ENCODE data around the gene STRA8. TPM values are rescaled to one million over a fixed set of nuclear protein-coding genes. Genes with fewer than 3 reads are reported as not detected.

STRA8 gene
- total RNA-seq = not detected

GRCh38 chr7:135233570-135233969 lies at the start of gene STRA8:
TSS of gene STRA8 (plus strand) at chr7:135233838. CDS start at chr7:135240525, 6,687 bp downstream.
- Mint-ChIP-seq H3K4me3 (no peak within 1 kb of the TSS), H3K4me1 (ENCODE audit: low read depth) (peaks cover 5% of the 10 kb centered on the region), H3K27ac (no peak within 1 kb of the TSS), H3K27me3 (no peaks in the 10 kb centered on the region), H3K36me3 (no peaks in the 10 kb centered on the region), H3K9me3 (no peaks in the 10 kb centered on the region)
- no peak for DNase-seq
- POLR2A ChIA-PET = no interaction called here
- CTCF ChIA-PET = no interaction called here
- intact Hi-C loops (cut with micrococcal nuclease) = no loop called here

GRCh38 chr7:135184254-135184841 lies 49.3 kb upstream of the STRA8 start:
- ChIA-PET CTCF (no interaction called here), POLR2A (no interaction called here)
- H3K27ac Mint-ChIP-seq = no peak overlapping the region
- no peaks in the 10 kb centered on the region for H3K27me3 Mint-ChIP-seq
- no peaks in the 10 kb centered on the region for H3K4me1 Mint-ChIP-seq (ENCODE audit: low read depth)
- DNase-seq = no peak
- H3K9me3 Mint-ChIP-seq = peaks cover 45% of the 10 kb centered on the region
- H3K36me3 Mint-ChIP-seq = peaks cover 82% of the 10 kb centered on the region
- intact Hi-C loops (cut with micrococcal nuclease) = no loop called here
- H3K4me3 Mint-ChIP-seq = no peak overlapping the region

DNA sequence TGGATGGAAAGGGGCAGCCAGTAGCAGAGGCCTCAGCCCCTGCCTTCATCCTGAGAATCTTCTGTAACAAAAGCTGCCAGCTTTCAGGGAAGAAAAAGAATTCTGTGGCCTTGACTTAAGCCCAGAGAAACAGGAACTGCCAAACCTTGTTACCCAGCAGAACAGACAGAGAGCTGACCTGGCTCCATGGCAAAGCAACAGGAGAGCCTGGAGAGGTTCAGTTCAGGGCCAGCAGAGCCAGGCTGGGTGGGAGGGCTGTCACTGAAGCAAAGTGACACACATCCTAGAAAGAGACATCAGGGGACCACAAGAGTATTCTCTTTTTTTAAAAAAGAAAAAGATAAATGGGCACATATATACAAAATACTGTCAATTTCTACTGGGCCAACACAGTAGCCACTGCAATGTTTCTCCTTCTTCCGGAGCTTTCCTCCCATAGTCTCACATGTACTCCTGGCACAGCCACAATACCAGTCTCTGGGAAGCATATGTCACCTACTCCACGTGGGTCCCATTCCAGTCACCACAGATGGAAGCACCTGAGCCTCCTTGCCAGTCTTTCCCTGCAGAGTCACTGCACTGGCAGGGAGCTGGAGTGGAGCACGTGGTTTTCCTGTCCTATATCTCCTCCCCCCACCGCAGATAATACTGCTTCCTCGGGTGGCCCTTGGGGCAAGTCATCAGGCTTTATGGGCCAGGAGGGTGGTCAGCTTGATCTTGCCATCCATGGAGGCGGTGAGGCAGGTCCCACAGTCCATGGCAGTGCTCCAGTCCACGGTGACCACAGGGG lies 48.0 kb upstream of the STRA8 start:
- Mint-ChIP-seq H3K27me3 (no peaks in the 10 kb centered on the region), H3K36me3 (peaks cover 83% of the 10 kb centered on the region), H3K4me3 (no peak overlapping the region), H3K27ac (no peak overlapping the region), H3K9me3 (peaks cover 35% of the 10 kb centered on the region), H3K4me1 (ENCODE audit: low read depth) (no peaks in the 10 kb centered on the region)
- intact Hi-C loops (cut with micrococcal nuclease) = no loop called here
- DNase-seq = no peak
- ChIA-PET CTCF (no interaction called here), POLR2A (no interaction called here)

- H3K36me3 Mint-ChIP-seq = peaks cover 82% of the 10 kb centered on the region
- H3K27ac Mint-ChIP-seq = no peak overlapping the region
- no peaks in the 10 kb centered on the region for H3K27me3 Mint-ChIP-seq
- ChIA-PET POLR2A (no interaction called here), CTCF (no interaction called here)
- intact Hi-C loops (cut with micrococcal nuclease) = no loop called here
- H3K4me1 Mint-ChIP-seq (ENCODE audit: low read depth) = no peaks in the 10 kb centered on the region
- DNase-seq = no peak
- H3K4me3 Mint-ChIP-seq = no peak overlapping the region
- peaks cover 30% of the 10 kb centered on the region for H3K9me3 Mint-ChIP-seq
Observed at GRCh38 chr7:135186261-135186540, 47.4 kb upstream of the STRA8 start.

- ChIA-PET POLR2A (no interaction called here), CTCF (no interaction called here)
- H3K27me3 Mint-ChIP-seq = no peaks in the 10 kb centered on the region
- peaks cover 80% of the 10 kb centered on the region for H3K36me3 Mint-ChIP-seq
- intact Hi-C loops (cut with micrococcal nuclease) = no loop called here
- no peak overlapping the region for H3K4me3 Mint-ChIP-seq
- no peak overlapping the region for H3K27ac Mint-ChIP-seq
- H3K9me3 Mint-ChIP-seq = peaks cover 23% of the 10 kb centered on the region
- peak; percentile 38 for DNase-seq
- H3K4me1 Mint-ChIP-seq (ENCODE audit: low read depth) = no peaks in the 10 kb centered on the region
Observed at GRCh38 chr7:135186841-135187253, 46.8 kb upstream of the STRA8 start.

- H3K4me1 Mint-ChIP-seq (ENCODE audit: low read depth) = no peaks in the 10 kb centered on the region
- H3K9me3 Mint-ChIP-seq = peaks cover 8% of the 10 kb centered on the region
- H3K27ac Mint-ChIP-seq = no peak overlapping the region
- intact Hi-C loops (cut with micrococcal nuclease) = no loop called here
- H3K27me3 Mint-ChIP-seq = no peaks in the 10 kb centered on the region
- H3K36me3 Mint-ChIP-seq = peaks cover 76% of the 10 kb centered on the region
- no peak overlapping the region for H3K4me3 Mint-ChIP-seq
- ChIA-PET POLR2A (no interaction called here), CTCF (interaction anchor here (0.7 kb wide), 1 partner anchor 789 kb away, joined by 3 read pairs; the partner anchor contains the start of gene MTPN)
- DNase-seq = no peak
Observed at GRCh38 chr7:135188298-135188984, 45.2 kb upstream of the STRA8 start.

DNA sequence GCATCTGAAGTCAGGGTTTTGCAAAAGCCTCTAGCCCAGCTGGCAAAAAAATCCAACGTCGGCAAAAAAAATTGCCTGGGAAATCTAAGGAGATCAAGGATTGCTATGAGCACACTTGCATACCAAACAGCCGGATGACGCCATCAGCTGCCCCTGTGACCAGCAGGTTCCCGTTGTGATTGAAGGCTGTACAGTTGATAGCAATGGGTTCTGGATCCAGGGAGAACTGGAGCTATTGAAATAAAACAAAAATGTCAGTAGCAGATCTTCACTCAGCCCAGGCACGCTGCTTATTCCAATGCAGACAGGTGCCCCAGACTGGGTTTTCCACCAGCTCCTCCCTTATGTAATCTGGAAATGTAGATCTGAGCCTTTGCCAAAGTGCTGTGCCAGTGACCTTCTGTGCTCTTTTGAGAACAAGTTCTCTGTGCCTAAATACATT lies 44.4 kb upstream of the STRA8 start:
- peaks cover 76% of the 10 kb centered on the region for H3K36me3 Mint-ChIP-seq
- DNase-seq = no peak
- peaks cover 1% of the 10 kb centered on the region for H3K9me3 Mint-ChIP-seq
- H3K27ac Mint-ChIP-seq = no peak overlapping the region
- no peaks in the 10 kb centered on the region for H3K27me3 Mint-ChIP-seq
- no peak overlapping the region for H3K4me3 Mint-ChIP-seq
- CTCF ChIA-PET = interaction anchor here (0.7 kb wide), 1 partner anchor 788 kb away, joined by 3 read pairs; the partner anchor contains the start of gene MTPN
- intact Hi-C loops (cut with micrococcal nuclease) = no loop called here
- POLR2A ChIA-PET = no interaction called here
- H3K4me1 Mint-ChIP-seq (ENCODE audit: low read depth) = no peaks in the 10 kb centered on the region

- no peak overlapping the region for H3K27ac Mint-ChIP-seq
- H3K9me3 Mint-ChIP-seq = no peaks in the 10 kb centered on the region
- H3K27me3 Mint-ChIP-seq = no peaks in the 10 kb centered on the region
- no peak for DNase-seq
- POLR2A ChIA-PET = no interaction called here
- peaks cover 72% of the 10 kb centered on the region for H3K36me3 Mint-ChIP-seq
- H3K4me3 Mint-ChIP-seq = no peak overlapping the region
- H3K4me1 Mint-ChIP-seq (ENCODE audit: low read depth) = no peaks in the 10 kb centered on the region
- CTCF ChIA-PET = interaction anchor here (0.6 kb wide), 1 partner anchor 27 kb away, joined by 4 read pairs; no protein-coding TSS in a partner anchor
- intact Hi-C loops (cut with micrococcal nuclease) = no loop called here
Observed at GRCh38 chr7:135189961-135190360, 43.7 kb upstream of the STRA8 start.

GRCh38 chr7:135190703-135191102 lies 42.9 kb upstream of the STRA8 start:
- DNase-seq = no peak
- Mint-ChIP-seq H3K4me3 (no peak overlapping the region), H3K27ac (no peak overlapping the region), H3K9me3 (no peaks in the 10 kb centered on the region), H3K27me3 (no peaks in the 10 kb centered on the region), H3K4me1 (ENCODE audit: low read depth) (no peaks in the 10 kb centered on the region), H3K36me3 (peaks cover 67% of the 10 kb centered on the region)
- POLR2A ChIA-PET = no interaction called here
- CTCF ChIA-PET = interaction anchor here (0.6 kb wide), 1 partner anchor 28 kb away, joined by 4 read pairs; no protein-coding TSS in a partner anchor
- intact Hi-C loops (cut with micrococcal nuclease) = no loop called here

DNA sequence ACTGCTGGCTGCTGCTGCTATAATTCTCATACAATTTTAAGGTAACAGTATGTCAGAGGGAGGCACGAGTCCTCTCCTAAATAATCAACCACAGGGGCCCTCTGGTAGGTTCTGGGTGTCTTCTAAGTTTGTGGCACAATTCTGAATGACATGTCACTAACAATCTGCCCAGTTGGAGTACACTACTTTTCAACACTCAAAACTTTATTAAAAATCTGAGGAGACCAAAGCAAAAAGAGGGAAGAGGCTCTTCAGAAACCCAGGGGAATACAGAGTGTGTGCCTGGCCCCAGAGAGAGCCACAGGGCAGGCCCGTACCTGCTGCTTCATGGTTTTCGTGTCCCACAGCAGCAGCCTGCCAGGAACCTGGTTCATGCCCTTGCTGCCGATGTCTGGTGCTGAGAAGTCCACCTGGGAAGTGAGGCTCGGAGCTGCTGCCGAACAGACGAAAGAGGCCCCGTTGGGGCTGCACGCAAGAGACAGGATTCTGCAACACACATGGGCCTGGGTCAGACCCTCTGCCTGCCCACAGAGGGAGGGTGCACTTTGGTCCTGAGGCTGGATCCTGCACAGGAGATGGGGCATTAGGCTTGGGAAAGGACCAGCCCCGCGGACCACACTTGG lies 40.6 kb upstream of the STRA8 start:
- no peak overlapping the region for H3K4me3 Mint-ChIP-seq
- POLR2A ChIA-PET = no interaction called here
- CTCF ChIA-PET = no interaction called here
- H3K27ac Mint-ChIP-seq = no peak overlapping the region
- no peak for DNase-seq
- peaks cover 62% of the 10 kb centered on the region for H3K36me3 Mint-ChIP-seq
- intact Hi-C loops (cut with micrococcal nuclease) = no loop called here
- H3K4me1 Mint-ChIP-seq (ENCODE audit: low read depth) = peaks cover under 1% of the 10 kb centered on the region
- no peaks in the 10 kb centered on the region for H3K9me3 Mint-ChIP-seq
- no peaks in the 10 kb centered on the region for H3K27me3 Mint-ChIP-seq

DNA sequence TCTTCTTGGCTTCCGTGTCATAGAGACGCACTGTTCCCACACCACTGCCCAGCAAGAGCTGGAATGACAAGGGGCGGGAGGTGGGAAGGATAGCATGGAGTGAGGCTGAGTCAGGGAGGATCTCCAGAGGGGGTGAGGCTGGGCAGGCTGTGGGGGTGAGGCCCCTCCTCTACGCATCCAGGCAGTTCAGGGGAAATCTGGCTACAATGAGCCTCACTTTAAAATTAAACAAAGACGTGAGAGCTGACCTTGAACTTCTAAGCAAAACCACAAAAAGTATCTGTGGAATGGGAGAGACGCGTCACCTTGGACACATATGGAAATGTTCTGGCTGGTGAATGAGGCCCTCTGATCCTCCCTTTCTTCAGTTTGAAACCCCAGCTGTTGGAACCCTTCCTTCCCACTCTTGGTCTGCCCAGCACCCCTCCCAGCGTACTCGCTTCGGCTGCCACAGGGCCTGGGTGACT lies 40.0 kb upstream of the STRA8 start:
- POLR2A ChIA-PET = no interaction called here
- H3K27ac Mint-ChIP-seq = no peak overlapping the region
- no peaks in the 10 kb centered on the region for H3K9me3 Mint-ChIP-seq
- peaks cover 5% of the 10 kb centered on the region for H3K4me1 Mint-ChIP-seq (ENCODE audit: low read depth)
- DNase-seq = no peak
- peaks cover 58% of the 10 kb centered on the region for H3K36me3 Mint-ChIP-seq
- intact Hi-C loops (cut with micrococcal nuclease) = no loop called here
- H3K4me3 Mint-ChIP-seq = no peak overlapping the region
- no peaks in the 10 kb centered on the region for H3K27me3 Mint-ChIP-seq
- CTCF ChIA-PET = no interaction called here

DNA sequence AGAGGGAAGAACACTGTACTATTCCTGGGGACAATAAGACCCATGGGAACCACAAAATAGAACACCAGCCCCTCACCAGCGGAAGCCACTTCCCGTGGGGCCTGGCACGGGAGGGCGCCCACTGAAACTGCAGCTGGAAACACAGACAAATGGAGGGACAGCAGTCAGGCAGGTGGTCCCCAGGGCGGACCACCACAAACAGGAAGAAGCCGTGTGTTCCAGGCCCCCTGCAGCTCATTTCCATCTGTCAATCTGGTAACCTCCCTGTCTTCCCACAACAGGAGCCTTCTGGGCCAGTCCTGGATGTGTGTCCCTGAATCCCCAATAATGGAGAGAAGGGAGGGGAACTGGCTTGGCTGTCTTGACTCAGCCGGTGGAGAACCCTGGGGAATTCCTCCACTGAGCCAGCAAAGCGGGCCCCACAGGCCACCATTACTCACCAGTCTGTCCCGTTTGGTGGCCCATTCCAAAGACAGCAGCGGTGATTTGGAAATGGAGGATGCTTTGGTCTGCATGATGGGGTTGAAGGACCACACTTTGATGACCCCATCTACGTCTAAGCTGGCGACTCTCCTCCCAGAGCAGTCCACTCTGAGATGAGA lies 39.0 kb upstream of the STRA8 start:
- Mint-ChIP-seq H3K36me3 (peaks cover 56% of the 10 kb centered on the region), H3K4me3 (no peak overlapping the region), H3K27me3 (no peaks in the 10 kb centered on the region), H3K4me1 (ENCODE audit: low read depth) (peaks cover 7% of the 10 kb centered on the region), H3K9me3 (no peaks in the 10 kb centered on the region), H3K27ac (no peak overlapping the region)
- POLR2A ChIA-PET = no interaction called here
- intact Hi-C loops (cut with micrococcal nuclease) = no loop called here
- CTCF ChIA-PET = no interaction called here
- no peak for DNase-seq

All from activated CD4-positive, alpha-beta memory T cell treated with anti-CD3 and anti-CD28 coated beads for 36 hours (primary cell).